NCI-H2171 treated with DMSO at 0.1 percent for 48 hours (cell line): ENCODE results near the gene CKS1B.

ENCODE experiments used
- DNase-seq: peaks from one replicate; lab custom pipeline; 2025; lab: John Stamatoyannopoulos, UW

CKS1B gene

DNA sequence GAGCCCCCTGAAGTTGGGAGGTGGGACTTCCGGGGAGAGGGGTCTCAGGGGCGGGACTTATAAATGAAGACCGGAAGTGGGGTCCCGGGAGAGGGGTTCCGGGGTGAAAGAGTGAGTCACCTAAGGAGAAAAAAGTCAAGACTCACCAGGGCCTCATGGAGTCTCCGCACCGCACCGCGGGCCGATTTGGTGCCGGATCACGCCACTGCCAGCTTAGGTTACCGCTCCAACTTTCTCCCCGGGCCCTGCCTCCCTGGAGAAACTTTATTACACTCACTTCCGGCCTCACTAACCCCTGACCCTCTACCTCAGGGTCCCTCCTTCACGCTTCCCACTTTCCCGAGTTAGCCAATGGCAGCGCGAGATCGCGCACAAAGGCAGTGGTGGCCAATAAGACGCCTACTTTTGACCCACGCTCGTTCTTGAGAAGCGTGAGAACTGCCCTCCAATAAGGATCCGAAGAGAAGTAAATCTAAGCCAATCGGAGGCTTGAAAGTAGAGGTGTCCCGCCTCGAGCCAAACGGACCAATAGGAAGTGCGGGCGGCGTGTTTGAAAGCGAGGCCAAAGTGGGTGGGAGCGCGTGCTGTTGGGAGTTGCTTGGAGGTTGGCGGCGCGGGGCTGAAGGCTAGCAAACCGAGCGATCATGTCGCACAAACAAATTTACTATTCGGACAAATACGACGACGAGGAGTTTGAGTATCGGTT is at the start of gene CKS1B:
TSS of gene CKS1B (plus strand) at position 580 of the 706 bp plus-strand sequence. CDS start at position 645, 65 bp downstream.
- DNase-seq, result peak; percentile 100

DNA sequence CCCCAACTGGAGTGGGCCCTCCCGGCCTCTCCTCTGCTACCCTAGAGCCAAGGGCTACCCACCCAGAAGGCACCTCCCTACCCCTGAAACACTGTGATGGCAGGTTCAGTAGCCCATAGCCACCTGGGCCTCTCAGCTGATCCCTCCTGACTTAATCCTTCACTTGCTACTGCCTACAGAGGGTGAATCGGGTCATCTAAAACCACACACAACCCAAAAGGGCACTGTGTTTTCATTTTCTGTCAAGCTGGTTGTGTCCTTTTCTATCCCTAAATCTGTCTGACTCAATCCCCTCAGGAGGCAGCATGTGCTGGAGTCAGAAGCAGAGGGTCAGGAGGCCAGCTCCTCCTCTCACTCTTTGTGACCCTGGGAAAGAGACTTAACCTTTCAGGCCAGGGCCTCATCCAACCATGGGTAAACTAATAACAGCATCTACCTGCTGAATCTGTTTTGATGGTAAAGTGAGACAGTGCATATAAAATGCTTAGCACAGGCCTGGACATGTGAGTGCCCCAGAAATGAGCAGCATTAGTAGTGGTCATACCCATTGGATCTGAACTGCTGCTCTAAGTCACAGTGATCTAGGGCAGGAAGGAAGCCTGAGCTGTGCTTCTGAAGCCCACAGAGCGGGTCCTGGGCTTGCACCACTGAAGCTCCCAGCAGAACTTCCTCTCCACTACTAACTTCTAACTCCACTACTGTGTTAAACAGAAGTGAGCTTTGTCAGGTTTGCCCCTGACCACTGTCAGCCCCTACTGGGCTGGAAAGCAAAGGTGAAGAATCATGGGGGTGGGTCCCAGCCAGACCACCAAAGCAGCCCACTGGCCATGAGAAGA is 48.9 kb upstream of the CKS1B start:
- no peak for DNase-seq

DNA sequence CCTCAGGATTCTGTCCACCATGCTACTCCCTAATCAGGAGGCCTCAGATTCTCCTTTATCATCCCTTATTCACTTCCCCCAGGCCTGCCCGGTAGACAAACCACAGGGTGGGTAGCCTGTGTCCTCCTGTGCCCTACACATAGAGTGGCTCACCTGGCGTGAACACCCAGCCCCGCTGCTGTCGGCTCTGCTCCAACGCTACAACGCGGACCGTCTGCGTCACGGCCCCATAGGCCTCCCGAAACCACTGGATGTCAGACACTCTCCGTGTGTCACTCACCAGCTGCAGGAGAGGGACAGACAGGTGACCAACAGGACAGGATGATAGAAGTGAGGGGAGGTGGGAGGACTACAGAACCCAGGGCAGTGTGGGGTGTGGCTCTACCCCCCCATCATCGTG is 48.3 kb upstream of the CKS1B start:
- DNase-seq, result no peak

DNA sequence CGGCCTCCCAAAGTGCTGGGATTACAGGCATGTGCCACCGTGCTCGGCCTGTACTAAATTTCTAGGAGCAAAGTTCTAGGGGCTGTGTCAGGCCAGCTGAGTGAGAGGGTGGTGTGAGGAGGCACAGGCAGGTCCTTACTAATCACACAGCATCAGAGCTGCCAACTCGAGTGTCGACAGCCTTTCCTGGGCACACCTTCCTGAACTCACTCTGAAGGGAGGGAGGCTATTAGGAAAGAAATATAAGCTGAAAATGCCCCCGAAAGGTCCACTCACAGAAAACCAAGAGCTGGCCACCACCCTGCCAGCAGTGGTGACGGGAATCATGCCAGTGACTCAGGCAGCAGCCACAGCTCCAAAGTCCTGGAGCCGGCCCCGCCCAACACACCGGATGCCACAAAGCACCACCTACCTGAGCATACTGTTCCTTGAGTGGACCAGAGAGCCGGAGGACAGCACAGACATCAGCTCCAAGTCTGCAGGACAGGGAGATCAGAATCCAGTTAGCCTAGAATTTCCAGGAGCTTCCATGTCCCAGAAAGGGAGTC is 42.5 kb upstream of the CKS1B start:
- DNase-seq, result no peak

DNA sequence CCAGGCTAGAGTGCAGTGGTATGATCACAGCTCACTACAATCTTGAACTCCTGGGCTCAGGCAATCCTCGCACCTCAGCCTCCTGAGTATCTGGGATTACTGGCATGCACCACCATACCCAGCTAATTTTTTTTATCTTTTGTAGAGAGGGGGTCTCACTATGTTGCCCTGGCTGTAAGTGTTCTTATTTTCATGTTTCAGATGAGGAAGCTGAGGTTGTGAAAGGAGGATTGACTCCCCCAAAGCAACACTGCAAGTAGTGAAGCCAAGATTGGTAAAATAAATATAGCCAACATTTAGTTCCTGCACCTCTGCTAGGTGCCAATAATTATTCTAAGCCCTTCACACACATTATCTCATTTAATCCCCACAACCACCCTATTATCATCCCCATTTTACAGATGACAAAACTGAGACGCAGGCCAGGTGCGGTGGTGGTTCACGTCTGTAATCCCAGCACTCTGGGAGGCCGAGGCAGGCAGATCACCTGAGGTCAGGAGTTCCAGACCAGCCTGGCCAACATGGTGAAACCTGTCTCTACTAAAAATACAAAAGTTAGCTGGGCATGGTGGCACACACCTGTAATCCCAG is 40.0 kb upstream of the CKS1B start:
- no peak for DNase-seq

DNA sequence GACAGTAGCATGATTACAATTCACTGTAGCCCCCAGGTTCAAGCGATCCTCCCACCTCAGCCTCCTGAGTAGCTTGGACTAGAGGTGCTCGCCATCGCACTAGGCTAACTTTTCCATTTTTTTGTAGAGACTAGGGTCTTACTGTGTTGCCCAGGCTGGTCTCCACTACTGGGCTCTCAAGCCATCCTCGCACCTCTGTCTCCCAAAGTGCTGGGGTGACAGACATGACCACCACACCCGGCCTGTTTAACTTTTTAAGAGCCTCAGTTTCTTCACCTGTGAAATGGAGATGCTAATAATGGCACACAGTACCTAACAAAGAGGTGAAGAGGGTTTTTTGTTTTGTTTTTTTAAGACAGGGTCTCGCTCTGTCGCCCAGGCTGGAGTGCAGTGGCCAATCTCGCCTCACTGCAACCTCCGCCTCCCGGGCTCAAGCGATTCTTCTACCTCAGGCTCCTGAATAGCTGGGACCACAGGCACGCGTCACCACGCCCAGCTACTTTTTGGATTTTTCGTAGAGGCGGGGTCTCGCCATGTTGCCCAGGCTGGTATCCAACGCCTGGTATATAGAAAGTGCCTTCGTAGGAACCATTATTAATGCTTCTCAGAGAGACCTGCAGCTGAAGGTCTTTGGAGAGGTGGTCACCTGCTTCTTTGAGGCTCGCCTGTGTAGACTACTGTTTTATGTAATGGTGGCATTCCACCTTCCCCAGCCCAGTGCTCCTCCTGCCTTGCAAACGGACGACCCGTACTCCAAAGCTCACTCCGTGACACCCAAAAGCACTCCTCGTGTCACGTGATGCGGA is 38.5 kb upstream of the CKS1B start:
- no peak for DNase-seq

DNA sequence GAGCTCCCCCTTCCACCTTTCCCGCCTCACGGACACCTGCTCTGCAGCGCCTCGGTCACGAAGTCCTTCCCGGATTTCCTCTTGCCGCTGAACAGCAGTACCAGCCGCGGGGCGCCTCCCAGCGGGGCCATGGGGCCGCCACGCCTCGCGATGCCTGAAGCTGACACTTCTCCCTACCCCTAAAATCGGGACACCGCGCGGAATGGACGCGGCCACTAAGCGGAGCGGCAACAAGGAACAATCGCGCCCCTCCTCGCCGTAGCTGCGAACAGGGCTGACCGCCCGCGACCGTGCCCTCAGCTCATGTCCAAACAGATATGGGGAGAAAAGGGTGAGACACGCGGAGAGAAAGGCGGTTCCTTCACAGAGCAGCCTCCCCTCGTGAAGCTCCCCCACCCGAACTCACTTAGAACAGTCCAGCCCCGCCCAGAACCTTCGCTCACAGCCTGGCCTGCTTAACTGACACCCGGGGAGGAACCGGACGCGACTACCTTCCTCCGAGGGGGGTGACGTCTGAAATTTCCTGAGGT is 37.9 kb upstream of the CKS1B start, which contains the start of gene PMVK:
TSS of gene PMVK (minus strand) at position 165 of the 530 bp plus-strand sequence. CDS start at position 131, 34 bp downstream.
- DNase-seq, result peak; percentile 93

DNA sequence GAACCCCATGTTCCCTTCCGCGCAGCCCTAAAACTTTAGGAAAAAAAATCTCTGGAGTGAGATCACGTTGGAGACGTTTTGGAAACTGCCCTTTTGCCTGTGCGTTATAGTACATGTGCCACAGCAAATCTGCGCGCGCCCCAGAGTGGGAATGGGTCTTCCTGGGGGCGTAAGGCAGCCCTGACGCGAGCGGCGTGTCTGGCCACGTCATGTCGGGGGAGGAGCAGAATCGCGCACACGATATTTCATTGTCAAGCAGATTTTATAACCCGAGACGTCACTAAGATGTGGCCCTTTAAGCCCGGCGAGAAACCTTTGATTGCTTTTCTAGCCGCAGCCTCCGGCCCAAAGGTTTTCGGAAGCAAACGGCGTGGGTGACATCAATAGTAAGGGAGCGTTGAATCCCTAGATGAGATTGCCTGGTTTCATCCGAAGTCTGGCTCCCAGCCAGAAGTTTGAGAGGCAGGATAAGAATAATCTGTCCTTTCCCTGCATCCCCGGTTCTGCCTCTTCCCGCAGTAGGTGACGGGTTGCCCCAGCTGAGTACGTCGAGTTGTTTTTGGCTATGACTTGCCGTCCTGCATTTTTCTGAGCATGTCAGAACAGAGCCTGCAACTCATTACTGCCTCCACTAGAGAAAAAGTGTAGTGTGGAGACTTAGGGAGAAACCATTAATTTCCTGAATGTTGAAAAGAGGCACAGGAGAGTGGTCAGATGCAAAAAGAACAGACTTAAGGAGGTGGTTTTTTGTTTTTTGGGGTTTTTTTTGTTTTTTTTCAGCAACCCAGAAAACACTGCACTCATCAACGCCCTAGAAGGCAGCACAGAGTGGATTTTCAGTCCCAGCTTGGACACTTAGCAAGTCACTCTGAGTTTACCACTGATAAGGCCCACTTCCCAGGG is 37.1 kb upstream of the CKS1B start:
- DNase-seq, result peak; percentile 92

DNA sequence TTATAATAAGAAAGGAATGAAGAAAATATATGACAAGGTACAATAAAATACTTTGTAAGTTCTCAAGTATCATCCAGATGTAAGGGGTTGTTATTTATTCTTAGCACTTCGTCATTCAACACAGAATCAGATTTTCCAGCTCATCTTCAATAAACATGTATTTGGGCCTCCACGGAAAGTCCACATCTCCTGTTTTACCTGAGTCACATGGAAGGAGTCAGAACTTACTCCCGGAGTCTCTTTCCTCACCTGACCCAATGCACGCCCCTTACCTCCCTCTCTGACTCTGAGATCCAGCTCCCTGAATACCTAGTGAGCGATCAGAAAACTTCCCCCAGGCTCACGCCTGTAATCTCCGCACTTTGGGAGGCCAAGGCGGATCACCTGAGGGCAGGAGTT is 36.5 kb upstream of the CKS1B start:
- no peak for DNase-seq

DNA sequence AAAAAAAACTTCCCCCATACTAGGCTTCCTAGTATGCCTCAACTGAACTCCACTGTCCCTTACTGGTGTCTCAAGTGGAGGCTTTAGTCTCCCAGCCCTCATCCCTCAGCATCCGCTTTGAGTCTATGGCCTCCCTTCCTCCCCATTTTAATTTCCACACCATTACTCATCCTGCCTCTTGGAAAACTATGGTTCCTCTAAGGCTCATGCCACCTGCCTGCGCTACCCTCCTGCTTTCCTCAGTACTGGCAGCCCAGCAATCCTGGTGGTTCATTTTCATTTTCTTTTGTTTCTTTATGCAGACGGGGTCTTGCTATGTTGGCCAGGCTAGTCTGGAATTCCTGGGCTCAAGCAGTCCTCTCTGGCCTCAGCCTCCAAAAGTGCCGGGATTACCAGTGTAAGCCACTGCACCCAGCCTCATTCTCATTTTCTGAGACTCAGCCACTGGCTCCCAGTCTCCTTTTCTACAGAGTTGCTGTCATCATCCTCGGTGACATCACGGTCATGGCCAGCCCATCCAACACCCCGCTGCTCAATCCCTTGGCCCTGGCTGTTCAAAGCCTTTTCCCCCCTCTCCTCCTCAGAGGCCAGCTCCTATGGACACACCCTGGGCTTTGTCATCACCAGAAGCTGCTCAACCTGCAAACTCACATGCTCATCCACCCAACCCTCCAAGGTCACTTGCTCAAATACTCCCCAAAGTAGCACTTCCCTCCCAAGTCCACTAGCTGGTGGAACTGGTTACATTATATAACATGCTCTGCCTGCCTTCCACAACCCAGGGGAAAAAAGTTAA is 35.7 kb upstream of the CKS1B start:
- DNase-seq, result no peak

DNA sequence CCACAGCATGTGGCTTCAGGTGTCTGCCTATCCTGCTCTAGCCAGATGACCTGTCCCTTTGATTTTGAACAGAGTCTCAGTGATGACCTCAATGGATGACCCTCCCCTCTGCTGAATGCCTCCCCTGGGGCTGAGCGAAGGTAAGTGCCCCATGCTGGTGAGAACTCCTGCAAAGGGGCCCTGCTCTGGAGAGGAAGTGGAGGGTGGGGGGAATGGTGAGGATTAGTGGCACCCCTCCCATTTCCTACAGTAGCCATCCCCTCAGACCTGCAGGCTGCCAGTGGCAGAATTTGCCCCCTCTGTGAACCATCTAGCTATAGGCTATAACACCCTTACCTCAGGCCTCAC is 34.3 kb upstream of the CKS1B start:
- DNase-seq, result no peak

DNA sequence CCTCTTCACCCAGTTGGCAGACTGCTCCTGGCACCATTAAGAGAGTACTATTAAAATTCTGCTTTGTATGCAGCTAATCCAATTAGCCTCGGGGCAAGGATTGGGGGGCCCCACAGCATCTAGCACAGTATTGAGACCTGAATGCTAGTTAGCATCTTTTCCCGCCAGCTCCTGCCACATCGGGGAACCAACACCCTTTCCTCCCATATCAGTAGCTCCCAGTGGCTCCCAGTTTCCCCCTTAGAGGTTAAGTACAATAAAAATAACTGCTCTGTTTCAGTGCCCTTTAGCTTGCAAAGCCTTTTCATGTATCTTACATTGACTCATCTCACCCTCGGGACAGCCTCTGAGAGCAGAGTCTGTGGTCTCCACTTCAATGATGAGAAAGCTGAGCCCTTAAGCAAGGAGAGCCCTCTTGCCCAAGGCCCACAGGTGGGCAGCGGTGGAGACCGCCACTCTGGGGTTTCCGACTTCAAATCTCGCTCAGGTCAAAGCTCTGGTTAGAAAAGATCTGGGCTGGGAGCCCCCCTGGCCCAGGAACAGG is 33.8 kb upstream of the CKS1B start:
- DNase-seq, result no peak

DNA sequence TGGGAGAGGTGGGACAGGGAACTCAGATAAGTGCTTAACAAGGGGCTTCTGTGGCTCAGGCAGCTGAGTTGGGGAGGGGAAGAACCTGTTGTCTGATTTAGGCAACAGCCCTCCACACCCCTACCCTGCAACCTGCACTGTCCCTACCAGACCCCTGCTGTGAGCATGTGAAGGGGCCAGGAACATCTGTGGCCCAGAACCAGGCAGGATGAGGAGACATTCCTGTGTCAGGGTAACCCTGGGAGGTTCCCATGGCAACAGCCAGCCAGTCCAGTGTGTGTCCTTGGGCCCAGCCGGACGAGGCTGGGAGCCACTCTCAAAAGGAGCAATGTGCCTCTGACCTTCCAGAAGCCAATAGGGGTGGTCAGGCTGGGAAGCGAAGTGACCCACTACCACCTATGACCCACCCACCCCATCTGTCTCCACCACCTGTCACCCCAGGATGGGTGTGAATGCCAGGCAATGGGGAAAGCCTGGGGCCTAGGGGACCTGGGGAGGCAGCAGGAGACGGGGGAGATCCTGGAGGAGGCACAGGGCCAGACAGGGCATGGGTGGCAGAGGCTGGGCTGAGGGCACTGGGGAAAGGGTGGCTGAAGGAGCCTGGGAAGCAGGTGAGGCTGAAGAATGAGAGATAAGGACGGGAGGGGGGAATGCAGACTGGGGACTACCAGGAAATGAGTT is 33.0 kb upstream of the CKS1B start:
- peak; percentile 22 for DNase-seq

DNA sequence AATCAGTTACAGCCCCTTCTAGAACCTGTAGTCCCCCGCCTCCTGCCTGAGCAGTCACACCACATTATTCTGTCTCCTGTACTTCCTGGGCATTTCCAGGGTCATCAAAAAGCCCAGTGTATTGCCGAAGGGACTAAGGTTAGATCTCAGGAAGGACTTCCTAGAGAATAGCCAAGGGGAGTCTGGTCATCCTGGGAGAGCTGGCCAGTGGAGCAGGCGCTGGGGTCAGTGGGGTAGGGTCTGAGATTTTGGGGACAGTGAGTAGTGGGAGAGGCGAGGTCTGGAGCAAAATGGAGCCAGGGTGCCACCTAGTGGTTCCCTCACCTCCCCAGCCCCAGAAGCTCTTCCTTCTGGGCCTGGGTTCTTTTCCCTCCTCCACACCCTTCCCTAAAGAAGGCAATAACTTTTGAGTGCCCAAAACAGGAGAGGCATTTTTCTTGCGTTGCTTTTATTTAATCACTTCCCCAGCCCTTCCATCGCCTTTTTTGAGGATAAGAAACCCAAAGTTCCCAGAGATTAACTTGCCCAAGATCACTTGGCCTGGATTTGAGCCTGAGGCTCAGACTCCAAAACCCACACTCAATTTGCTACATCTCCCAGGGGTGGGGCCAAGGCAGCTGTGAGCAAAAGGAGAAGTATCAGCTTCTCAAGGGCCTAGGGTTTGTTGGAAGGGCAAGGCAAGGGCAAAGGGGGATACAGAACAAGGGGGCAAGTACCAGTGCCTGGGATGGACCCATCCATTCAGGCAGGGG is 30.7 kb upstream of the CKS1B start:
- DNase-seq, result peak; percentile 46

DNA sequence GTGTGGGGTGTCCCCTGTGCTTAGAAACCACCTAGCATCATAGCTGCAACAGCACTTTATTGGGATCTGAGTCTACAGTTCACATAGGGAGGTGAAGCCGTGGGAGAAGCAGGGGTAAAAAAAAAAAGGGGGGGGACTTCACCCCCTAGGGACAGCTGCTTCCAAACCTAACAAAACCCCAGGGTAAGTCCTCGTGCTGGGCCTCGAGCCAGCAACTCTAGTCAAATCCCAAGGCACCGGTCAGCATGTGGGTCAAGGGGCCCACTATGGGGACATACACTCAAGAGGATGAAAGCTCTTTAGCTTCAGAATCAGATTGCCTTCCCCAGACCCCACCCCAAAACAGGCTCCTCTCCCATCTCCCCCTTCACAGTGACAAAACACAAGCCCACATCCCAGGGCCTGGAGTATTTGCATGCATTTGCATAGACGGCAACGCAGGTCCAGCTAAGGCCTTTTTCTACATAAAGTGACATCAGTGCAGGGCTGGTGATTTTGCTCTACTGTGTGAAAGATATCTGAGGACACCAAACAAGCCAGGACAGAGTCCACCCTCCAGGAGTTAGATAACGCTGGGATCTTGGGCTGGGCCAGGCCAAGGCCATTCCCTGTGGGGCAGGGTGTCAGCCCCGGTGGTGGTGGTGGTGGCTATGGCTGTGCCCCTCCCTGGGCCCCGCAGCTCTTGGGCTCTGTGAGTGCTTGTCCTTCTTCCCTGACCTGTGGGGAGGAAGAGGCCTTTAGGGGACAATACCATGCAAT is 29.9 kb upstream of the CKS1B start:
- no peak for DNase-seq

DNA sequence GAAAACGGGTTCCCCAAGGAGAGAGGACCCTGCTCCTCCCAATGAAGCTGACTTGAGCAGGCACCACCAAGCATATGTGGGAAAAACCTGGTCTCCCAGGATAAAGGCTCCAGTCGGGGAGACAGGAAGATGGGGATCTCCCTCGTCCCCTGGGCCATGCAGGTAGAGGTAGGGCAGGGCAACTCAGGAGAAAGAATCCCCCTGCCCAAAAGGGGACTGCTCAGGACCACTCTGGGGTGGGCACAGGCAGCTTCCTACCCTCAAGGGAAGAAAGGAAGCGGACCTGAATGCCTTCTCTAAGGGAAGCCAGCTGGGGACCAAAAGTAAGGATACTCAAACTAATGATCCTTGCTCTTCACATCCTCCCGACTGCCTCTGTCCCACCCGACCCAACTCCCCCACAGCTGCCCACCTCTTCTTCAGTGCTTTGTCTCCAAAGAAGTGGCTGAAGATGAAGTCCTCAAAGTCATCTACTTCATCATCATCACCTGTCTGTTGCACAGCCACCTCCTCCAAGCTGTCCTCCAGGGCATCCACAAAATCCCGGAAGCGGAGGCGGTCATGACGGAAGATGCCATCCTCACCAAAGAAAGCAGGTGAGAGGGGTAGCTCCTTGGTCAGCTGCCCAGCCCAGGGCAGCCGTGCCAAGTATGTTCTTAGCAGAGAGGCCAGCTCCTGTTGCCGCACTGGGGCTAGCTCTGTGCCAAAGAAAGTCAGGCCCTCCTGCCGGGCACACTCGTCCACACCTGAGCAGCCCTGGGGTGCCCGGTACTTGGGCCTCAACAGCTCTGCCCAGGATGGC is 29.1 kb upstream of the CKS1B start:
- no peak for DNase-seq
